Keratinocyte (primary cell): ENCODE measurements around the gene PPY. TPM values are rescaled to one million over a fixed set of nuclear protein-coding genes. Genes with fewer than 3 reads are reported as not detected.

Experiments used
- DNase-seq: peaks from one replicate; pipeline ENCODE4 v3.0.0-alpha.2; 2011; ENCODE audit warnings: low read depth, missing footprints, low spot score
- FAIRE-seq: peaks from 2 replicates; lab custom pipeline; 2011; peaks lifted over from hg19 to GRCh38; lab: Jason Lieb, UNC
- H2AFZ ChIP-seq: 2 replicates; pipeline ENCODE4 v1.6.0; 2012; ENCODE audit warnings: low read length, control low read depth, inconsistent platforms; ENCODE audit not compliant: control insufficient read depth
- H3K27ac ChIP-seq: 2 replicates; pipeline ENCODE4 v1.5.1; 2011; ENCODE audit warnings: low read length; ENCODE audit not compliant: control insufficient read depth, insufficient read depth
- H3K27me3 ChIP-seq: 3 replicates; pipeline ENCODE4 v1.6.0; 2011; ENCODE audit warnings: low read length; ENCODE audit not compliant: control insufficient read depth, insufficient read depth; ENCODE audit errors: extremely low read depth
- H3K36me3 ChIP-seq, 2 experiments: 2 replicates in 1 of 2; 3 replicates in 1 of 2; pipeline ENCODE4 v1.5.1; 2011; ENCODE audit warnings: low read length in 2 of 2, mild to moderate bottlenecking in 1 of 2; ENCODE audit not compliant: control insufficient read depth in 2 of 2, insufficient read depth in 2 of 2; ENCODE audit errors: extremely low read depth in 1 of 2
- H3K4me1 ChIP-seq: 3 replicates; pipeline ENCODE4 v1.5.1; 2011; ENCODE audit warnings: low read length; ENCODE audit not compliant: control insufficient read depth, insufficient read depth; ENCODE audit errors: extremely low read depth
- H3K4me2 ChIP-seq: 3 replicates; pipeline ENCODE4 v1.6.0; 2011; ENCODE audit warnings: low read depth, low read length; ENCODE audit not compliant: control insufficient read depth, insufficient read depth; ENCODE audit errors: extremely low read depth
- H3K4me3 ChIP-seq, 3 experiments: fragments of 200-600 bp in 1 of 3; sonication (generic) in 1 of 3; 2 replicates in 2 of 3; 3 replicates in 1 of 3; pipeline ENCODE4 v1.5.1; 2011 to 2016; ENCODE audit warnings: low read length in 3 of 3, mild to moderate bottlenecking in 3 of 3, control low read depth in 2 of 3, inconsistent platforms in 1 of 3, low read depth in 1 of 3, mixed read lengths in 1 of 3, mixed run types in 1 of 3, moderate library complexity in 1 of 3; ENCODE audit not compliant: control insufficient read depth in 2 of 3, insufficient read depth in 2 of 3; ENCODE audit errors: extremely low read depth in 1 of 3
- H3K79me2 ChIP-seq: 2 replicates; pipeline ENCODE4 v1.6.0; 2012; ENCODE audit warnings: low read length; ENCODE audit not compliant: control insufficient read depth, insufficient read depth
- H3K9ac ChIP-seq: 3 replicates; pipeline ENCODE4 v1.6.0; 2011; ENCODE audit warnings: low read length; ENCODE audit not compliant: control insufficient read depth, insufficient read depth; ENCODE audit errors: extremely low read depth
- H3K9me1 ChIP-seq: 3 replicates; pipeline ENCODE4 v1.6.0; 2011; ENCODE audit warnings: low read length; ENCODE audit not compliant: control insufficient read depth, insufficient read depth; ENCODE audit errors: extremely low read depth
- H3K9me3 ChIP-seq: 2 replicates; pipeline ENCODE4 v1.5.1; 2012; ENCODE audit warnings: low read depth, low read length; ENCODE audit not compliant: control insufficient read depth
- H4K20me1 ChIP-seq: 3 replicates; pipeline ENCODE4 v1.6.0; 2011; ENCODE audit warnings: low read length; ENCODE audit not compliant: control insufficient read depth, insufficient read depth; ENCODE audit errors: extremely low read depth
- EZH2 ChIP-seq: IDR thresholded peaks from one replicate; pipeline ENCODE4 v1.6.1; 2012; ENCODE audit warnings: inconsistent platforms, mild to moderate bottlenecking, low read length, moderate library complexity
- dilution Hi-C: fragments of 300-500 bp; cut with MboI; formaldehyde crosslinking; loops from one replicate; pipeline ENCODE4 v1.7.0; 2020; ENCODE audit warnings: low sequenced_read_pairs; ENCODE audit not compliant: extremely low pct_ligation_motif_present
- polyA minus RNA-seq, 3 experiments: library from RNA; depleted of rRNA, polyadenylated mRNA; stranded (reverse); fragments of >200 nt; gene quantifications; 1 replicate in 1 of 3; 2 replicates in 1 of 3; 3 replicates in 1 of 3; pipeline ENCODE4 v1.2.3, GENCODE V29; 2011
- polyA plus RNA-seq, 5 experiments: library from polyadenylated mRNA; depleted of rRNA in 3 of 5; stranded (reverse) in 3 of 5; stranded (forward) in 1 of 5; unstranded in 1 of 5; fragments of >200 nt; gene quantifications; 1 replicate in 1 of 5; 2 replicates in 3 of 5; 3 replicates in 1 of 5; pipeline versions ENCODE4 v1.2.1 to v1.2.3, GENCODE V29; 2011 to 2012; ENCODE audit warnings: missing spikeins in 2 of 5, low read depth in 1 of 5, low replicate concordance in 1 of 5
- TF ChIP-seq, protein P1 (sequence below), 3 experiments: IDR thresholded peaks in 1 of 3; conservative IDR thresholded peaks in 1 of 3; optimal IDR thresholded peaks in 1 of 3; 2 replicates in 2 of 3; 3 replicates in 1 of 3; pipeline versions ENCODE3 to v1.5.1; 2011; ENCODE audit warnings: low read length in 3 of 3, mild to moderate bottlenecking in 3 of 3, moderate library complexity in 2 of 3, control low read depth in 1 of 3, inconsistent platforms in 1 of 3; ENCODE audit not compliant: insufficient read depth in 2 of 3; ENCODE audit errors: extremely low read depth in 1 of 3

The PPY gene
- polyA plus RNA-seq, result not detected in 3 replicates
- not detected for polyA plus RNA-seq (2011; ENCODE audit: low read depth)
- not detected in 2 replicates for polyA plus RNA-seq (2011; cell fraction: cytosol; rRNA removed)
- not detected in 2 replicates for polyA plus RNA-seq (2011; cell fraction: nucleus; rRNA removed)
- polyA plus RNA-seq (2012; ENCODE audit: low replicate concordance), result not detected in 2 replicates
- not detected in 3 replicates for polyA minus RNA-seq
- polyA minus RNA-seq (2011; cell fraction: cytosol; rRNA and poly(A)+ RNA removed), result not detected
- not detected in 2 replicates for polyA minus RNA-seq (2011; cell fraction: nucleus; rRNA and poly(A)+ RNA removed)

- no peak within 1 kb of the TSS for H3K9ac ChIP-seq
- DNase-seq (no peak), FAIRE-seq (no peak)
- H3K27ac ChIP-seq, result no peak within 1 kb of the TSS
- H3K4me3 ChIP-seq, result no peak within 1 kb of the TSS
- H3K4me1 ChIP-seq, result peaks cover 12% of the 10 kb centered on the region
- no peaks in the 10 kb centered on the region for H4K20me1 ChIP-seq
- H3K4me2 ChIP-seq, result no peak within 1 kb of the TSS
- H2AFZ ChIP-seq, result no peak within 1 kb of the TSS
- H3K9me3 ChIP-seq, result no peaks in the 10 kb centered on the region
- H3K27me3 ChIP-seq, result peaks cover 11% of the 10 kb centered on the region
- dilution Hi-C loops, result no loop called here
- no peaks in the 10 kb centered on the region for H3K79me2 ChIP-seq
- H3K9me1 ChIP-seq, result no peaks in the 10 kb centered on the region
- H3K36me3 ChIP-seq, result no peaks in the 10 kb centered on the region
- TF ChIP-seq, protein P1, sequence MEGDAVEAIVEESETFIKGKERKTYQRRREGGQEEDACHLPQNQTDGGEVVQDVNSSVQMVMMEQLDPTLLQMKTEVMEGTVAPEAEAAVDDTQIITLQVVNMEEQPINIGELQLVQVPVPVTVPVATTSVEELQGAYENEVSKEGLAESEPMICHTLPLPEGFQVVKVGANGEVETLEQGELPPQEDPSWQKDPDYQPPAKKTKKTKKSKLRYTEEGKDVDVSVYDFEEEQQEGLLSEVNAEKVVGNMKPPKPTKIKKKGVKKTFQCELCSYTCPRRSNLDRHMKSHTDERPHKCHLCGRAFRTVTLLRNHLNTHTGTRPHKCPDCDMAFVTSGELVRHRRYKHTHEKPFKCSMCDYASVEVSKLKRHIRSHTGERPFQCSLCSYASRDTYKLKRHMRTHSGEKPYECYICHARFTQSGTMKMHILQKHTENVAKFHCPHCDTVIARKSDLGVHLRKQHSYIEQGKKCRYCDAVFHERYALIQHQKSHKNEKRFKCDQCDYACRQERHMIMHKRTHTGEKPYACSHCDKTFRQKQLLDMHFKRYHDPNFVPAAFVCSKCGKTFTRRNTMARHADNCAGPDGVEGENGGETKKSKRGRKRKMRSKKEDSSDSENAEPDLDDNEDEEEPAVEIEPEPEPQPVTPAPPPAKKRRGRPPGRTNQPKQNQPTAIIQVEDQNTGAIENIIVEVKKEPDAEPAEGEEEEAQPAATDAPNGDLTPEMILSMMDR (optimal IDR thresholded peaks at IDR 0.05 in 1 of 3, IDR thresholded peaks at IDR 0.05 in 1 of 3, conservative IDR thresholded peaks at IDR 0.05 in 1 of 3; ENCODE audit: extremely low read depth in 1 of 3, insufficient read depth in 2 of 3, low read length in 3 of 3), result no peak
- no peak for TF ChIP-seq EZH2
Measured at GRCh38 chr17:43942051-43942685, at the start of gene PPY. PPY (minus strand) TSS chr17:43942476; CDS start chr17:43941654, 822 bp downstream.

- H3K9me1 ChIP-seq, result no peaks in the 10 kb centered on the region
- dilution Hi-C loops, result no loop called here
- no peak overlapping the region for H3K27ac ChIP-seq
- H3K4me2 ChIP-seq, result no peak overlapping the region
- H3K79me2 ChIP-seq, result no peaks in the 10 kb centered on the region
- H3K4me1 ChIP-seq, result no peaks in the 10 kb centered on the region
- peaks cover 25% of the 10 kb centered on the region for H3K27me3 ChIP-seq
- no peaks in the 10 kb centered on the region for H3K36me3 ChIP-seq
- TF ChIP-seq EZH2, result no peak
- TF ChIP-seq, protein P1 (optimal IDR thresholded peaks at IDR 0.05 in 1 of 3, IDR thresholded peaks at IDR 0.05 in 1 of 3, conservative IDR thresholded peaks at IDR 0.05 in 1 of 3; ENCODE audit: extremely low read depth in 1 of 3, insufficient read depth in 2 of 3, low read length in 3 of 3), result no peak
- H3K9ac ChIP-seq, result no peak overlapping the region
- no peaks in the 10 kb centered on the region for H4K20me1 ChIP-seq
- DNase-seq (no peak), FAIRE-seq (no peak)
- no peak overlapping the region for H2AFZ ChIP-seq
- H3K4me3 ChIP-seq, result no peak overlapping the region
- H3K9me3 ChIP-seq, result no peaks in the 10 kb centered on the region
Measured at GRCh38 chr17:43988301-43988700, 46.0 kb upstream of the PPY start.
